Measurements from ENCODE around the gene FAM184A.

DNA sequence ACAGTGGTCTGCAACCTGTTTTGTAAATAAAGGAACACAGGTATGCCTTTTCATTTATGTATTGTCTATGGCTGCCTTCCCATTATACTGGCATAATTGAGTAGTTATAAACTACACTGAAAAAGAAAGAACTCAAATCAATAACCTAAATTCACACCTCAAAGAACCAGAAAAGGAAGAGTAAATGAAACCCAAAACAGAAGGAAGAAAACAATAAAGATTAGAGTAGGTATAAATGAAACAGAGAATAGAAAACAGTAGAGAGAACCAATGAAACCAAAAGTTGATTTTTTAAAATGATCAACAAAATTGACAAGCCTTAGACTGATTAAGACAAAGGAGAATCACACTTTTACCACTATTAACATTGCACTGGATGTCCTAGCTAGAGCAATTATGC, 34.7 kb downstream of the FAM184A start:
- TF ChIP-seq, protein P1, sequence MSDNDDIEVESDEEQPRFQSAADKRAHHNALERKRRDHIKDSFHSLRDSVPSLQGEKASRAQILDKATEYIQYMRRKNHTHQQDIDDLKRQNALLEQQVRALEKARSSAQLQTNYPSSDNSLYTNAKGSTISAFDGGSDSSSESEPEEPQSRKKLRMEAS (IDR thresholded peaks at IDR 0.05; ENCODE audit: insufficient read depth, insufficient read length) = no peak
- TF ChIP-seq, protein P2, sequence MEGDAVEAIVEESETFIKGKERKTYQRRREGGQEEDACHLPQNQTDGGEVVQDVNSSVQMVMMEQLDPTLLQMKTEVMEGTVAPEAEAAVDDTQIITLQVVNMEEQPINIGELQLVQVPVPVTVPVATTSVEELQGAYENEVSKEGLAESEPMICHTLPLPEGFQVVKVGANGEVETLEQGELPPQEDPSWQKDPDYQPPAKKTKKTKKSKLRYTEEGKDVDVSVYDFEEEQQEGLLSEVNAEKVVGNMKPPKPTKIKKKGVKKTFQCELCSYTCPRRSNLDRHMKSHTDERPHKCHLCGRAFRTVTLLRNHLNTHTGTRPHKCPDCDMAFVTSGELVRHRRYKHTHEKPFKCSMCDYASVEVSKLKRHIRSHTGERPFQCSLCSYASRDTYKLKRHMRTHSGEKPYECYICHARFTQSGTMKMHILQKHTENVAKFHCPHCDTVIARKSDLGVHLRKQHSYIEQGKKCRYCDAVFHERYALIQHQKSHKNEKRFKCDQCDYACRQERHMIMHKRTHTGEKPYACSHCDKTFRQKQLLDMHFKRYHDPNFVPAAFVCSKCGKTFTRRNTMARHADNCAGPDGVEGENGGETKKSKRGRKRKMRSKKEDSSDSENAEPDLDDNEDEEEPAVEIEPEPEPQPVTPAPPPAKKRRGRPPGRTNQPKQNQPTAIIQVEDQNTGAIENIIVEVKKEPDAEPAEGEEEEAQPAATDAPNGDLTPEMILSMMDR (IDR thresholded peaks at IDR 0.05; ENCODE audit: extremely low read depth in 1 of 2, insufficient read depth in 1 of 2, low read depth in 1 of 2, low read length in 2 of 2) = no peak
- TF ChIP-seq EZH2 (IDR thresholded peaks at IDR 0.05; ENCODE audit: borderline replicate concordance, low read depth, low read length, severe bottlenecking) = no peak
- no peak for TF ChIP-seq MYC (IDR thresholded peaks at IDR 0.05; ENCODE audit: low read depth, low read length)

All from endothelial cell of umbilical vein (primary cell).